Testis (tissue), 3 donors: Measurements from ENCODE around the gene CENPU. TPM values are rescaled to one million over a fixed set of nuclear protein-coding genes. Genes with fewer than 3 reads are reported as not detected.

Source experiments
- DNase-seq: peaks from one replicate; pipeline ENCODE4 v3.0.0-alpha.2; 2019
- H3K27ac ChIP-seq, 2 donors: fragments of 200-600 bp; sonication (generic); one replicate each; pipeline ENCODE4 v1.5.1; 2019
- H3K27me3 ChIP-seq: fragments of 200-600 bp; sonication (generic); one replicate; pipeline ENCODE4 v1.5.1; 2019
- H3K36me3 ChIP-seq: fragments of 200-600 bp; sonication (generic); one replicate; pipeline ENCODE4 v1.5.1; 2017; ENCODE audit warnings: low read depth; ENCODE audit errors: missing control alignments
- H3K4me1 ChIP-seq: fragments of 200-600 bp; sonication (generic); one replicate; pipeline ENCODE4 v1.5.1; 2019
- H3K4me3 ChIP-seq, 2 donors: fragments of 200-600 bp; sonication (generic); one replicate each; pipeline ENCODE4 v1.5.1; 2017 to 2019
- H3K9me3 ChIP-seq: fragments of 200-600 bp; sonication (generic); one replicate; pipeline ENCODE4 v1.5.1; 2017
- POLR2A ChIP-seq: fragments of 450-650 bp; IDR thresholded peaks from one replicate; pipeline ENCODE4 v1.6.1; 2017; ENCODE audit warnings: antibody characterized with exemption, mild to moderate bottlenecking, moderate library complexity
- WGBS, 2 donors: methylation state at CpG; one replicate each; pipeline ENCODE4 v1.1.5; 2018; 5-methylcytosine and 5-hydroxymethylcytosine counted together
- intact Hi-C: fragments of 100-400 bp; cut with DNase I; formaldehyde crosslinking; loops from one replicate; pipeline ENCODE4 v1.15.1; 2023; ENCODE audit warnings: low total_unique reads
- polyA plus RNA-seq: library from polyadenylated mRNA; stranded (reverse); fragments of 350-450 nt; fragmentation: Illumina TruSeq; extraction: RNeasy Lipid Tissue Mini Kit (QIAGEN cat#74804); gene quantifications from one replicate; pipeline ENCODE4 v1.2.3, GENCODE V29; 2014; ENCODE audit warnings: low read depth, low replicate concordance; ENCODE audit not compliant: insufficient read depth
- total RNA-seq, 2 donors: library from RNA; depleted of rRNA; stranded (reverse); fragments of >200 nt; gene quantifications; one replicate each; pipeline ENCODE4 v1.2.3, GENCODE V29; 2016
- TF ChIP-seq, protein P1 (sequence below), 3 experiments: fragments of 450-650 bp in 2 of 3; fragments of 200-600 bp in 1 of 3; sonication (generic) in 1 of 3; IDR thresholded peaks; one replicate each; pipeline ENCODE4 v1.5.1; 2016 to 2019; ENCODE audit warnings: antibody characterized with exemption in 3 of 3, mild to moderate bottlenecking in 2 of 3, moderate library complexity in 1 of 3

Gene CENPU
- total and polyA plus RNA-seq, 3 donors from 2014 or later = 57.2 to 132 (median 117) TPM

- no peaks in the 10 kb centered on the region for H3K36me3 ChIP-seq
- H3K9me3 ChIP-seq = no peaks in the 10 kb centered on the region
- TF ChIP-seq POLR2A = no peak
- TF ChIP-seq, protein P1, sequence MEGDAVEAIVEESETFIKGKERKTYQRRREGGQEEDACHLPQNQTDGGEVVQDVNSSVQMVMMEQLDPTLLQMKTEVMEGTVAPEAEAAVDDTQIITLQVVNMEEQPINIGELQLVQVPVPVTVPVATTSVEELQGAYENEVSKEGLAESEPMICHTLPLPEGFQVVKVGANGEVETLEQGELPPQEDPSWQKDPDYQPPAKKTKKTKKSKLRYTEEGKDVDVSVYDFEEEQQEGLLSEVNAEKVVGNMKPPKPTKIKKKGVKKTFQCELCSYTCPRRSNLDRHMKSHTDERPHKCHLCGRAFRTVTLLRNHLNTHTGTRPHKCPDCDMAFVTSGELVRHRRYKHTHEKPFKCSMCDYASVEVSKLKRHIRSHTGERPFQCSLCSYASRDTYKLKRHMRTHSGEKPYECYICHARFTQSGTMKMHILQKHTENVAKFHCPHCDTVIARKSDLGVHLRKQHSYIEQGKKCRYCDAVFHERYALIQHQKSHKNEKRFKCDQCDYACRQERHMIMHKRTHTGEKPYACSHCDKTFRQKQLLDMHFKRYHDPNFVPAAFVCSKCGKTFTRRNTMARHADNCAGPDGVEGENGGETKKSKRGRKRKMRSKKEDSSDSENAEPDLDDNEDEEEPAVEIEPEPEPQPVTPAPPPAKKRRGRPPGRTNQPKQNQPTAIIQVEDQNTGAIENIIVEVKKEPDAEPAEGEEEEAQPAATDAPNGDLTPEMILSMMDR (IDR thresholded peaks at IDR 0.05) = no peak
- H3K4me3 ChIP-seq = no peak overlapping the region
- H3K4me1 ChIP-seq = no peaks in the 10 kb centered on the region
- no peak overlapping the region for H3K27ac ChIP-seq
- intact Hi-C loops = no loop called here
- H3K27me3 ChIP-seq = no peaks in the 10 kb centered on the region
- no peak for DNase-seq
- 76 to 79% methylated on average over 6 of the region's 6 CpGs for WGBS, 2 donors
Measured at GRCh38 chr4:184731056-184731455, 2.8 kb downstream of the CENPU start.

DNA sequence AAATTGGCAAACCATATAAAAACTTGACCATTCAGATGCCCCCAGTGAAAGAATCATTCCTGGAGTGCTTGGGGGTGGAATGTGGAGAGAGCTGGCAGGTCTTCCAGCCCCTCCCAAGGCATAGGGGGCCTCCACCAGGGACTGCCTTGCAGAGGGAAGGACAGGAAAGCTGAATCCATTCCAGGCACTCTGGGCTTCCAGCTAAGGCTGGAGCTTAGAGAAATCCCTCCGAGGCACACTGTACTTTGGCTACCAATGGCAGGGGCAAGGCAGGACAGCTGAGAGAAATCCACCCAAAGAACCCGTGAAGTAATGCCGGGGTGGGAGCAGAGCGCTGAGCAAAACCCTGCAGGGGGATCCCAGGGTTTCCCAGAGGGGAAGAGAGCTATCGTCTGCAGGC is 4.0 kb downstream of the CENPU start:
- no peaks in the 10 kb centered on the region for H3K9me3 ChIP-seq
- H3K27ac ChIP-seq = no peak overlapping the region
- no peaks in the 10 kb centered on the region for H3K36me3 ChIP-seq
- no peaks in the 10 kb centered on the region for H3K27me3 ChIP-seq
- intact Hi-C loops = no loop called here
- H3K4me1 ChIP-seq = no peaks in the 10 kb centered on the region
- no peak for DNase-seq
- WGBS, 2 donors = 76 to 81% methylated on average over 5 of the region's 5 CpGs
- no peak for TF ChIP-seq POLR2A
- TF ChIP-seq, protein P1 (IDR thresholded peaks at IDR 0.05) = no peak
- H3K4me3 ChIP-seq = no peak overlapping the region

GRCh38 chr4:184728858-184729257 is 5.0 kb downstream of the CENPU start:
- H3K9me3 ChIP-seq = no peaks in the 10 kb centered on the region
- intact Hi-C loops = no loop called here
- H3K4me1 ChIP-seq = no peaks in the 10 kb centered on the region
- H3K4me3 ChIP-seq = no peak overlapping the region
- DNase-seq = no peak
- H3K36me3 ChIP-seq = no peaks in the 10 kb centered on the region
- WGBS, 2 donors = 63 to 75% methylated on average over 2 of the region's 2 CpGs
- no peak overlapping the region for H3K27ac ChIP-seq
- H3K27me3 ChIP-seq = no peaks in the 10 kb centered on the region
- TF ChIP-seq POLR2A = no peak
- TF ChIP-seq, protein P1 (IDR thresholded peaks at IDR 0.05) = no peak

- Histone ChIP-seq H3K27me3 (no peaks in the 10 kb centered on the region), H3K4me3 (no peak overlapping the region), H3K36me3 (no peaks in the 10 kb centered on the region), H3K27ac (no peak overlapping the region), H3K4me1 (no peaks in the 10 kb centered on the region), H3K9me3 (no peaks in the 10 kb centered on the region)
- intact Hi-C loops = no loop called here
- WGBS, 2 donors = 92 to 97% methylated on average over 3 of the region's 3 CpGs
- TF ChIP-seq, protein P1 (IDR thresholded peaks at IDR 0.05) = no peak
- TF ChIP-seq POLR2A = no peak
- DNase-seq = no peak
Measured at GRCh38 chr4:184727430-184727829, 6.5 kb downstream of the CENPU start.

- 56 to 90% methylated on average over 1 of the region's 1 CpG for WGBS, 2 donors
- TF ChIP-seq, protein P1 (IDR thresholded peaks at IDR 0.05) = no peak
- TF ChIP-seq POLR2A = no peak
- no peak for DNase-seq
- H3K4me1 ChIP-seq = no peaks in the 10 kb centered on the region
- H3K27me3 ChIP-seq = no peaks in the 10 kb centered on the region
- no peaks in the 10 kb centered on the region for H3K9me3 ChIP-seq
- intact Hi-C loops = no loop called here
- H3K4me3 ChIP-seq = no peak overlapping the region
- H3K36me3 ChIP-seq = no peaks in the 10 kb centered on the region
- no peak overlapping the region for H3K27ac ChIP-seq
Measured at GRCh38 chr4:184722798-184723197, 11.1 kb downstream of the CENPU start.
